BLaER1 (cell line): ENCODE data around the gene USP24.

Source experiments
- H3K27ac ChIP-seq: shearing (Covaris generic); formaldehyde crosslinking; 2 replicates; pipeline ENCODE4 v1.8.1; 2022
- H3K27me3 ChIP-seq: shearing (Covaris generic); formaldehyde crosslinking; 2 replicates; pipeline ENCODE4 v1.8.1; 2022
- H3K36me3 ChIP-seq: shearing (Covaris generic); formaldehyde crosslinking; 2 replicates; pipeline ENCODE4 v1.8.1; 2022
- H3K4me1 ChIP-seq: shearing (Covaris generic); formaldehyde crosslinking; 2 replicates; pipeline ENCODE4 v1.8.1; 2022
- H3K4me2 ChIP-seq: shearing (Covaris generic); formaldehyde crosslinking; 2 replicates; pipeline ENCODE4 v1.8.1; 2022
- H3K4me3 ChIP-seq: shearing (Covaris generic); formaldehyde crosslinking; 2 replicates; pipeline ENCODE4 v1.8.1; 2022
- H3K9ac ChIP-seq: shearing (Covaris generic); formaldehyde crosslinking; 2 replicates; pipeline ENCODE4 v1.8.1; 2022
- H3K9me3 ChIP-seq: shearing (Covaris generic); formaldehyde crosslinking; 2 replicates; pipeline ENCODE4 v1.8.1; 2022
- H4K20me1 ChIP-seq: shearing (Covaris generic); formaldehyde crosslinking; 2 replicates; pipeline ENCODE4 v1.8.1; 2022
- Cebpa-rat ChIP-seq: shearing (Covaris generic); IDR thresholded peaks from 2 replicates; pipeline ENCODE4 v1.8.1; 2022

The USP24 gene

DNA sequence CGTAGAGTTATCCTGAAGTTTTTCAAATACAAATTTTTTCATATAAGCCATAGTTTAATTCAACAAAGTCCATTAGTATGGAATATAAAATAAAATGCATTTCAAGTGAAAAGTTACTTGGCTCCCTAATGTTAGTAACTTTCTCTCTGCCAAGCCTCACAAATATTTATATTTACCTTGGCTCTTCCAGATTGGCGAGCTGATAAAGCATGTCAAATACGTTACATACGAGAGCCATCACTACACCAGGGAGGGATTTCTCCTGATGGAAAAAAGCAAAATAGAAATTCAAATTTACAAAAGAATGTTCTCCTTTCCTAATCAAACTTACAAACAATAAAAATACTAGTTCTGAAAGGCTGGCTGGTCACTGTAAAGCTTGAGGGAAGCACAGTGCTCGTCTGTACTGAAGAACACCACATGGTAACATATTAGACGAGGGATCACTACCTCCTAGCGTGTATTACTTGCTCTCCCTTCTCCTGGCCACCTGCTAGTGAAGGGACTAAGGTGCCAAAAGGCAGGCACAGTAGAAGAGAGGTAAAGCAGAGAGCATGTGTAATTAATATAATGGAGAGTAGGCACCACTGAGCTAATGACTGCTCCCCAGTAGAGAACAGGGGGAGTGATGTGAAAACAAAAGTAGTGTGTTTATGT is 80.9 kb downstream of the USP24 start:
- no peak for TF ChIP-seq Cebpa-rat
- no peaks in the 10 kb centered on the region for H4K20me1 ChIP-seq
- H3K27me3 ChIP-seq = no peaks in the 10 kb centered on the region
- no peak overlapping the region for H3K27ac ChIP-seq
- no peak overlapping the region for H3K4me3 ChIP-seq
- peaks cover 97% of the 10 kb centered on the region for H3K36me3 ChIP-seq
- peaks cover 7% of the 10 kb centered on the region; the same call in 1 of the 2 replicates for H3K4me1 ChIP-seq
- no peak overlapping the region for H3K9ac ChIP-seq
- H3K9me3 ChIP-seq = 0 out of 2 replicates have a peak, but pooled peaks cover 3% of the 10 kb centered on the region
- H3K4me2 ChIP-seq = no peak overlapping the region

DNA sequence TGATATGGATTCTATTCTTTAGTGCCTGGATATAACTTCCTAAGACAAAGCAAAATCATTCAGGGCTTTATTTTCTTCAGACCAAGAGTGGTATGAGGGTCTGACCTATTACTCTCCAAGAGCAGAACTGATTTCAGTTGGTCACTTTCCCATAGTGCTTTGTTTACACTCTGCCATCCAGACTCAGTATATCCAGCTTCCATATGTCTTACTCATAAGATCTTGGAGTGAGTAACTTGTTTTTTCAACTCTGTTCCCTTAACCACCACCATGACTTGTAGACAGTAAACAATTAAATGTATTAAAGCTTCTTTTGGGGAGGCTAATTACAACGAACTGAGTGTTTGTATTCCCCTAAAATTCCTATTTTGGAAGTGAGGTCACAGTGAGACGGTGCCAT is 83.4 kb downstream of the USP24 start:
- H3K4me1 ChIP-seq = no peaks in the 10 kb centered on the region
- no peaks in the 10 kb centered on the region for H4K20me1 ChIP-seq
- H3K9ac ChIP-seq = no peak overlapping the region
- peaks cover 16% of the 10 kb centered on the region; the same call in 1 of the 2 replicates for H3K9me3 ChIP-seq
- TF ChIP-seq Cebpa-rat = no peak
- peaks cover 91% of the 10 kb centered on the region for H3K36me3 ChIP-seq
- H3K4me2 ChIP-seq = no peak overlapping the region
- no peak overlapping the region for H3K4me3 ChIP-seq
- H3K27ac ChIP-seq = no peak overlapping the region
- H3K27me3 ChIP-seq = no peaks in the 10 kb centered on the region

- H3K4me3 ChIP-seq = no peak overlapping the region
- H3K27me3 ChIP-seq = no peaks in the 10 kb centered on the region
- peaks cover 16% of the 10 kb centered on the region; the same call in 1 of the 2 replicates for H3K9me3 ChIP-seq
- no peak overlapping the region for H3K9ac ChIP-seq
- no peak overlapping the region for H3K27ac ChIP-seq
- TF ChIP-seq Cebpa-rat = no peak
- no peaks in the 10 kb centered on the region for H3K4me1 ChIP-seq
- H3K36me3 ChIP-seq = peaks cover 91% of the 10 kb centered on the region
- no peaks in the 10 kb centered on the region for H4K20me1 ChIP-seq
- no peak overlapping the region for H3K4me2 ChIP-seq
These were observed 83.9 kb downstream of the USP24 start for GRCh38 chr1:55131218-55131617.

DNA sequence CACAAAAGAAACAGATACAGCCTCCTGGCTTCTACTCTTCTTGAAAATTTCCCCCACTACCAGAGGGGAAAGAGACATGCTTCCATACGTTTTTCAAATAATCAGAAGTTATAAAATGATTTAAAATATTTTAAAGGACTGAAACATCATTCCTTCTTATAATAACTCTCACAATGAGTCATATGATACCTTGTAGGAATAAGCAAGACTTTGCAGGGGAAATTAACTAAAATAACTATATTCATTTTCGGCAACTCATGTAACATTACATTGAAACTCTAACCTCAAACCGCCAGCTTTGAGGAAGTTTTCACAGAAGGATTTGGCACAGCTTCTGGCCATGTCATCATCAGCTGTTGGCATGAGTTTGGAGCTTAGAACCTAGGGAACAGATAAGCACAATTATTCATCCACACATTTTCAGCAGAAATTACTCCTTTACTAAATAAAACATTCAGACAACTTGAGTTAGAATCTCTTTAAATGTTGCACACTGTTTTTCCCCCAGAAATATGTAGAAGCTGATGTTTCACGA is 85.9 kb downstream of the USP24 start:
- H3K27me3 ChIP-seq = no peaks in the 10 kb centered on the region
- H3K9ac ChIP-seq = no peak overlapping the region
- TF ChIP-seq Cebpa-rat = no peak
- peaks cover 16% of the 10 kb centered on the region; the same call in 1 of the 2 replicates for H3K9me3 ChIP-seq
- H3K4me2 ChIP-seq = no peak overlapping the region
- H3K4me1 ChIP-seq = no peaks in the 10 kb centered on the region
- H3K27ac ChIP-seq = no peak overlapping the region
- H3K4me3 ChIP-seq = no peak overlapping the region
- no peaks in the 10 kb centered on the region for H4K20me1 ChIP-seq
- H3K36me3 ChIP-seq = peaks cover 91% of the 10 kb centered on the region

GRCh38 chr1:55128418-55128995 is 86.7 kb downstream of the USP24 start:
- no peak overlapping the region for H3K4me2 ChIP-seq
- peaks cover 16% of the 10 kb centered on the region; the same call in 1 of the 2 replicates for H3K9me3 ChIP-seq
- no peak overlapping the region for H3K9ac ChIP-seq
- no peak for TF ChIP-seq Cebpa-rat
- H3K27ac ChIP-seq = no peak overlapping the region
- H3K27me3 ChIP-seq = no peaks in the 10 kb centered on the region
- no peaks in the 10 kb centered on the region for H3K4me1 ChIP-seq
- peaks cover 91% of the 10 kb centered on the region for H3K36me3 ChIP-seq
- H4K20me1 ChIP-seq = no peaks in the 10 kb centered on the region
- no peak overlapping the region for H3K4me3 ChIP-seq

GRCh38 chr1:55127827-55128343 is 87.3 kb downstream of the USP24 start:
- peaks cover 16% of the 10 kb centered on the region; the same call in 1 of the 2 replicates for H3K9me3 ChIP-seq
- no peak for TF ChIP-seq Cebpa-rat
- H3K4me3 ChIP-seq = no peak overlapping the region
- peaks cover 94% of the 10 kb centered on the region for H3K36me3 ChIP-seq
- H4K20me1 ChIP-seq = no peaks in the 10 kb centered on the region
- H3K27ac ChIP-seq = no peak overlapping the region
- no peak overlapping the region for H3K4me2 ChIP-seq
- H3K9ac ChIP-seq = no peak overlapping the region
- no peaks in the 10 kb centered on the region for H3K4me1 ChIP-seq
- no peaks in the 10 kb centered on the region for H3K27me3 ChIP-seq

DNA sequence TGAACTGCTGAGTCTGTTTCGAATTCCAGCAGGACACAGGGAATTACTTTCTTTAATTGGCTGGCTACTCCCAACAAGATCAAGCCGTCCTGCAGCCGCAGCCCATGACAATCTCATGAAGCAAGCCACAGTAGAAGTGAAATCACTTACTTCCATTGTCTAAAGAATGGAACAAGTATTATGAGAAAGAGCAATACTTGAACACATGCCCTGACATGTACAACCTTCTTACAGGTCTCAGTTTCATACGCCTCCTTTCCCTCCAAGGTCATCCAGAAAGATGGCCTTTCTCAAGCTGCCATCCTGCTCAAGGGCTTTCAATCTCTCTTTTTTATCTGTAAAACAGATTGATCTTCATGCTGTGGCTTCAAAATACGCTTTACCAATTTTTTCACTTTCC is 90.7 kb downstream of the USP24 start:
- Histone ChIP-seq H3K27ac (no peak overlapping the region), H3K9me3 (peaks cover 16% of the 10 kb centered on the region; the same call in 1 of the 2 replicates), H3K36me3 (peaks cover 93% of the 10 kb centered on the region), H3K4me3 (no peak overlapping the region), H3K4me2 (no peak overlapping the region), H3K27me3 (no peaks in the 10 kb centered on the region), H4K20me1 (no peaks in the 10 kb centered on the region), H3K9ac (no peak overlapping the region), H3K4me1 (no peaks in the 10 kb centered on the region)
- no peak for TF ChIP-seq Cebpa-rat

- TF ChIP-seq Cebpa-rat = no peak
- Histone ChIP-seq H3K9me3 (peaks cover 3% of the 10 kb centered on the region; the same call in 1 of the 2 replicates), H3K4me2 (no peak overlapping the region), H3K27ac (no peak overlapping the region), H3K4me3 (no peak overlapping the region), H3K36me3 (peaks cover 96% of the 10 kb centered on the region), H3K4me1 (no peaks in the 10 kb centered on the region), H3K9ac (no peak overlapping the region), H3K27me3 (no peaks in the 10 kb centered on the region), H4K20me1 (no peaks in the 10 kb centered on the region)
These were observed 94.6 kb downstream of the USP24 start for GRCh38 chr1:55120538-55120937.

GRCh38 chr1:55118651-55119329 is 96.4 kb downstream of the USP24 start:
- Histone ChIP-seq H3K36me3 (peaks cover 96% of the 10 kb centered on the region), H3K4me1 (no peaks in the 10 kb centered on the region), H3K27ac (no peak overlapping the region)

More at GRCh38 chr1:55118651-55119329, 96.4 kb downstream of the USP24 start:
- no peaks in the 10 kb centered on the region for H4K20me1 ChIP-seq
- peaks cover 21% of the 10 kb centered on the region for H3K9me3 ChIP-seq
- no peak for TF ChIP-seq Cebpa-rat
- no peak overlapping the region for H3K9ac ChIP-seq
- no peaks in the 10 kb centered on the region for H3K27me3 ChIP-seq
- no peak overlapping the region for H3K4me2 ChIP-seq
- H3K4me3 ChIP-seq = no peak overlapping the region
